Iris pigment epithelial cell (primary cell): ENCODE measurements around the gene TNIK.
"Not testable (repeated sequence)": the region's sequence is repeated elsewhere in the genome, so short reads cannot be mapped to it uniquely, and the experiment has no call there.

Experiments used
- DNase-seq: peaks from one replicate; pipeline ENCODE4 v3.0.0-alpha.2; 2011; ENCODE audit warnings: low read depth

The TNIK gene

DNA sequence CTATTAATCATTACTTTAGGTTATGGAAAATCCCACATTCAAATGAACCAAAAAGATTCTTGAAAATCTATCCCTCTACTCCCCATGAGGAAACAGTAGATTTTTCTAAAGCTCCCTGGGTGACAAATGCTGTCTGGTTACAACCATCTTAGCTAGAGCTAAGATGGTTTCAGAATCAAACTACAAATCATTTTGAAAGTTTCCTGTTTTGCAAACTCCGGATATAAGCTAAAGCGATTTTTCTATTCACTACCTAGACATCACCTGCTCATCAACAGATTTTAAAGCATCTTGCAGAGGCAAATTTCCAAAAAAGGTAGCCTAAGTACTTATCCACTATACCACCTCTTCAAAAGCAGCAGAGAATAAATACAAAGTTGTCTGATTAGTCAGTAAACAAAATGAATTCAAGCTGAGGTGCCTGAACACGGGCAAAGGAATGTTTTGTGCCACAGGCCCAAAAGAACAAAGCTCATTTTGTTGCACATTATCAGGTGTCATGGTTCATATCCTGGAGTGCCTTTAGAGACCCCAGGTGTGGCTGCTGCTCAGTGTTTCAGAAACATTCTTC lies 204.9 kb downstream of the TNIK start:
- DNase-seq: no peak

DNA sequence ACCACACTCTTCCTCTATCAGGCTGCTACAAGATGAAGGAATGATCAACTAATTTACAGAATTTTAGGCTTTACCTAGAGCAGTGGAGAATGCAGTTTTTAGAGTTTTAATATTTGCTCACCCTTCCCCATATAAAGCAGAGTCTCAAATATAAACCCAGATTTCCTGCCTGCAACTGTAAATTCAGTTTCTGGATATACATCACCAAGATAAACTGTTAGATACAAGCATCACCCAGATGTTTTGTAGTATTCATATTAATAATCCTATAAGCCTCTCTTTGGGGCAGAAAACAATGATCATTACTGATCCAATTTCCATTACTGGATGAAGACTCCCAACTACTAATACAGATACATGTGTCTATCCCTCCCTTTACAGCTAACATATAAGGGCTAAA lies 205.9 kb downstream of the TNIK start:
- DNase-seq: no peak

DNA sequence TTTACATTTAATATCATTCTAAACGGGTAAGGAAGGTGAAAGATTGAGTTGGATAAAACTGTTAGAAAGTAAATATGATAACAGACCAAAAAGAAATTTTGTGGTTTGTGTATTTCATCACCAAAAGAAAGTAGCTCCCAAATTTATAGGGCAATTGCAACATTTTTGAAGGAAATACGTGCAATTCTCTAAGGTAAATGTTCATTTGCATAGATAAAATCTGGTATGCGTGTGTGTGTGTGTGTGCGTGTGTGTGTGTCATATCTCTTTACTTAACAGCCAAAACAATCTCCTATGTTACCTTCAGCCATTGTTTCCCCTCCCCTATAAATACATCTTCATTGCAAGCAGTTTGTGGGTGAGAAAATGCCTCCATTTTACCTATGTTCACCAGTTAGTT lies 208.4 kb downstream of the TNIK start:
- DNase-seq: no peak

DNA sequence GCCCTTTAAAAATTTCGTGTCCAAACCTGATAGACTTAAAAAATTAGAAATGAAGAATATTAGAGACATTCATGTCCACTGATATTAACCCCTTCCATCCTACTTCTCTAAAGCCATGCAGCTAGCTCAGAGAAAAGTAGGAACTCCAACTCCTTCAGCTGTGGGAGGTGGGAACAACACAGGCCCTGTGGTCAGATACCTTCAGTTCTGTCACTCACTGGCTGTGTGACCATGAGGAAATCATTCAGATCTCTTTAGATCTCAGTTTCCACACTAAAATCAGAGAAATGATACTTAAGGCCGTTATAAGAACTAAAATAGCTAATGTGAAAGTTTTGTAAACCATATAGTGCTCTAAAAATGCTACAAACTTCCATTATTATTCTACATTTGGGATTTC lies 209.8 kb downstream of the TNIK start:
- no peak for DNase-seq

DNA sequence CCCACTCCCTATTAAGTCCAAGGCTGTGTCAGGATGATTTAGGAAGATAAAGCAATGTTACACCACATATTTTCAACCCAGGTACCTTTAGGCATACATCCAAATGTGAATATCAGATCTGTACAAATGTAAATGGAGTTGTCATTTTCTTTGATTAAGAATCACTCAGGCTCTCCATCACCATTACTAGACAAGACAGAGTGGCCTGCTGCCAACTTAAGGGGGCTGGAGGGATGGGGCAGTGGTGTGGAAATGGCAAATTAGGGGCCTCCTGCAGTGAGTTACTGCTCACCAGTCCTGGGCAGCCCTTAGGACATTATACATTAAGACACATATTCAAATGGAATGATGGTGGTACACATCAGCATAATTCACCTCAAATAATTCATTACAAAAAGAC lies 211.0 kb downstream of the TNIK start:
- DNase-seq: no peak

DNA sequence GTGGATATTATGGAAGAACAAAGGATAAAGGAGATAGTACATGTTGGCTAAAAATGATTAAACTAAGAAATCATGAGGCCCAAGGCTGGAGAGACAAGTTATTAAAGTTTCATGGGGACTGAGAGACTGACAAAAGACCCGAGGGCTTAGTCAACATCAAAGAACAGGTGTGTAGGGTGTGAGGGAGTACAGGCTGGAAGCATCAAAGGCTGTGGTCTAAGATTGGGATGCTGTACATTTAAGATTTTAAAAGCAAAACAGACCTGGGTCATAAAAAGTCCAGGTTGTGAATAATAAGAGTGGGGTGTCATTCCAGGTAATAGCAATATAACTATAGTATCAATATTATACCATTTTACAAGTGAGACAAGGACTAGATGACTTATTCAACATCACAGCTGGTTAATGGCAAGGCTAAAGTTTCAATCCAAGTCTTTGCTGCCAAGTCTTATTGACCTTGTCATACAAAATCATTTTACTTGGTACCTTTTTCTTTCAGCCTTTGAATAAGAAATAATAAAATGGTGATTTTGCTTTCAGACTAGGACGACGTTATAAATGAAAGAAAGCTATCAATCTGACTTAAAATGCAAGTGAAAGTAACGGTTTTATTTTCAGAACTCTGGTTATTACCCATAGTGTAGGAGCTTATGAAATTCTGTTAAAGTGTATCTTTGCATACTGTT lies 211.6 kb downstream of the TNIK start:
- DNase-seq: no peak

DNA sequence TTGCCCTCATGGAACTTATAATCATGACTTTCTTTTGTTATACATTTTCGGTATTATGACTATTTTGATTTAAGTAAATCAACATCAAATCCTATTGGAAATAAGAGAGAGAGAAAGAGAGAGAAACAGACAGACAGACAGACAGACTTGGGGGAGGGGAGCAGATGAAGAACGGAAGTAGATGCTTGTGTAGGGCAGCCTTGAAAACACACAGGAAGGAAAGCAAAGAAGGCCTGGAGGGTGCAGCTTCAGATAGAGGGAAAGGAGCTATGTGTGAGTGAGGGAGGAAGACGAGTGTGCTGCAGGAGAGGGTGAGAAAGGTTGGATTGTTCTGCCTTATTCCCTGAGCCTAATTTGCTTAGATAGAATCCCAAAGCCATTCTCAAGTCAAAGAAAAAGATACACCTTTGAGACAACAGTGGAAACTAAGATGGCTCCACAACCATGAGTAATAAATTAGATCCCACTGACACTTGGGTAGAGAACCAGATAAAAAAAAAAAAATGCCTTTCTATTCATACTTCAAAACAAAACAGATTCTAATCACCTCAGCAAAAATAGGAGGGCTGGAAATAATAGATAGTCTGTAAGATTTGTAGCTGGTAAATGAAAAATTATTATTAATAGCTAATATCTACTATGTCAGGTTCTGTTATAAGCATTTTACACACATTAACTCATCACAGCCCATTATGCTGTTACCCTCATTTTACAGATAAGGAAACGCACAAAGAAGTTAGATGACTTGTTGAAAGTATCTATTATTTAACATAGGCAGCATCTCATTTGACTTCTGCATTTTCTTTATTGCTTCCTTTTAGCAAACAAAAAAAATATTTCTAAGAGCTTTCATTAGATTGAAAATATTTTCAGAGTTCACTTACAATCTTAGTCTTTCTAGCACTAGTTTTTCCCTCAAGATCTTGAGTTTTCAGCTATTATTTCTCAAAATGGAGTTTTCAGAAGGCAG lies 214.1 kb downstream of the TNIK start:
- no peak for DNase-seq

DNA sequence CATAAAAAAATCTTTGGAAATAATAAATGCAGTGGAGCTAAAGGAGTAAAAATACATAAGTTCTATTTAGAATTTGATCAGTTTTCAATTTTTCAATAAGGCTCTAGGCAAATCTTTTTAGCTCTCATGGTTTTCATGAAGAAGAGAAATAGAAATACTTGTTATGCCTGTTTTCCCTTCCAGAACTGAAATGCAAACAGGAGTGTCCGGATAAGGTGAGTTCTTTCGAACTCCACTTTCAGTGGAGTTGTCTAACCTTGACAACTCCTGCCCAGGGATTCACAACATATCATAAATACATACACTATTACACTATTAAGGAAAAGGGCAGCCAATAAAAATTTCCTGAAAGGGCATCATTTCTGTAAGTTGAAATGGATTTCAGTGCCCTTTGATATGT lies 217.3 kb downstream of the TNIK start:
- DNase-seq: no peak

DNA sequence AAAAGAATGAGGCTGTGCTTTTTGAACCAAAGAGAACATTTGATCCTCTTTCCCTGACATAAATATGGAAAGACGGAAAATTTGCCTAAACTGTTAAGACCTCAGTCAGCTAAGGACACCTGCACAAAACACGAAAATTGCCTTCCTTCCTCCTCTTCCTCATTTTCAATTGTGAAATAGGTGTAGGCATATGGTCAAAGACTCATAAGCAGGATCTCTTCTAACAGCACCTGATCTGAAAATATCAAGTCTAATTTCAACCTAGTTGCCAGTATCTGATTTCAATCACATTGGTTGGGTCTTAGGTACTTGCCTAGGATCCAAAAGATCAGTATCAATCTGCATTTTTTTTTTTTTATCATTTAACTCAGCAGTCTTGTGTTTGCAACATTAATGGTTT lies 218.0 kb downstream of the TNIK start:
- DNase-seq: no peak

DNA sequence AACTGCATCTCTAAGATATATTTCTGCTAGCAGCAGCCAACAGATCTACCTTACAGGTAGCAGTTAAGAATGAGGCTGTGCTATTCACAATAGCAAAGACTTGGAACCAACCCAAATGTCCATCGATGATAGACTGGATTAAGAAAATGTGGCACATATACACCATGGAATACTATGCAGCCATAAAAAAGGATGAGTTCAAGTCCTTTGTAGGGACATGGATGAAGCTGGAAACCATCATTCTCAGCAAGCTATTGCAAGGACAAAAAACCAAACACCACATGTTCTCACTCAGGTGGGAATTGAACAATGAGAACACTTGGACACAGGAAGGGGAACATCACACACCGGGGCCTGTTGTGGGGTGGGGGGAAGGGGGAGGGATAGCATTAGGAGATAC lies 218.6 kb downstream of the TNIK start:
- DNase-seq: not testable (repeated sequence)

DNA sequence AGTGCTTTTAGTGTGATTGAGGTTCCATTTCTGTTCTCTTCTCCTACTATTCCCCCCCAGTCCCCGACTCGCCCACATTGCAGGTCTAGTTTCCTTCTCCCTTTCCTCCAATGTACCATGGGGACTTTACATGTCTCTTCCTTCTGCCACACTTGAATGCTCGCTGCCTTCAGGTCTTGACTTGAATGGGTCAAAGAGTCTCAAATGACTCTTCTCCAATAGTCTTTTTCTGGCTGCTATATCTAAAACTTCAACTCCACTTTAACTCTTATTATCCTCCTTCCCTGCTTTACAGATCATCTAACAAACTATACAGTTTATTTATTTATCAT lies 219.7 kb downstream of the TNIK start:
- no peak for DNase-seq

DNA sequence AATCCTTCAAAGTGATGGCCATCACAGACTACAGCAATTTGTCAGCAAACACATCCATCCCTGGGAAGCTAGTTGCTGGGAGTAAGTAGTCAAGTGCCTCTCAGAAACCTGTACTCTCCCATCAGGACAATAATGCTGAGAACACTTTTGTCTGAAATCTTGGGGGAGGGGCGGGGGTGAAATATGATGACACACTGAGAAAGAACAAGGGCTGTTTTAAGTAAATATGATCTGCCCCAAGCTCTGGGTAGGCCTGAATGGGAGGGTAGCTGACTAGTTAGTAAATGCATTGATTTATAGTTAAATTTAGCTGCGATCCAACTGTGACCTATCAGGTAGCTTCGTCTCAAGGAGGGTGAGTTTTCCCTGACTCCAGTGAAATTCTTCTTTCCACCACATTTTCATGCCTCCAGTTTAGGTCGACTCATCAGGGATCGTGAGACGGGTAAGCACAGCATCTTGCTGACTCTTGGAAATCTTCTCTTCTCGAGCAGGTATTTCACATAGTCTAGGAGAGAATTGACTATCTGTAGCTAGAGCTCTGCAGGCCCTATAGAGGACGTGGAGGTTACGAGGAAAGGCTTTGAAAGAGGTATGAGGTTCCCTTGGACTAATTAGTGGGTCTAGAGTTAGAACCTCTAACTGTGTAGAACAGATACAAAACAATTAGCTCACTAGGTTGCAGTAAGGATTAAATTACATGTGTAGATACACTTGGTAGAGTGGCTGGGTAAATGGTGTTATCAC lies 220.3 kb downstream of the TNIK start:
- no peak for DNase-seq

DNA sequence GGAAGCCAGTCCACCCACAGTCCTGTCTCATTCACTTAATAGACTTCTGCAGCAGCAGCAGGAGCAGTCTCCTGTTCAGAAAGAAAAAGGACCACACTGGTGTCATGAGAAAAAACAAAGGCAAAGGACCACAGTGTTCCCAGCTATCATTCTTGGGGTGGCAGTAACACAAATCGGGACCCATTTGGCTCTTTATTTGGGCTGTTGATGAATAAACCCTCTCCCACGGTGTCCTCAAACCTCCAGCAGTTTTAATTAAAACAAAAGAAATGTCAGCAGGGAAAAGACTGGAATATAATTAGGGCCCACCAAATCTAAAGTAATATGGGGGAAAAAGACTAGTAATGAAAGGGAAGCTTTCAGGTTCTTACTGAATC lies 223.2 kb downstream of the TNIK start:
- DNase-seq: no peak

DNA sequence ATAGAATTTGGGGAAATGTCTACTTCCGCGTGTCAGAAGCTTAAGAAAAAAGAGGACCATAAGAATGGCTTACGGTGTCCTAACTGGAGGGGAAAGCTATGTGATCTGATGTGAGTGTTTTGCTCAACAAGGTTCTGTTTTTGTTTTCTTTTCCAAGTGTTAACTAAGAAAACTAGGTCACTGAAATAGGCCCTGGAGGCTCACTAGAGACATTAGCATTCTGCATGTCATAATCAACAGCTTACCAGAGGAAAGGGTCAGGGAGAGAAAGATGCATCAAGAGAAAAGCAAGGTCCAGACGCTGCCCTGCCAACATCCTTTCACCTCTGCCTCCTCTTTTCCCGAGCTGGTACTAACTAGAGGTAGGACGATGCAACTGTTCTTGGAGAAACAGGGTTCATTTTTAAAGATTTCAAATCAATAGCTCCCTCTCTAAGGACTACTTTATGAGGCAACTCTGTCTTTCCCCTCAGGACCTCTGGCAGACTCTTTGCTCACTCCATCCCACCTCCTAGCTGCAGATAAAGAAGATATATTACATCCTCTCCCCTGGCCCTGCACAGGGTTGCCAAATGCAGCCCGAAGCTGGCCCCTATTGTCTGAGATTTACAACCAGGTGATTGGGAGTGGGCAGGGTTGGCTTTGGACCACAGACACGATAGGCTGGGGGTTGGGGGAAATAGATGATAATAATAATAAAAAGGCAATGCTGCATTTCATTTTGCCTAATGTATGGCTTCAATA lies 223.8 kb downstream of the TNIK start:
- no peak for DNase-seq

DNA sequence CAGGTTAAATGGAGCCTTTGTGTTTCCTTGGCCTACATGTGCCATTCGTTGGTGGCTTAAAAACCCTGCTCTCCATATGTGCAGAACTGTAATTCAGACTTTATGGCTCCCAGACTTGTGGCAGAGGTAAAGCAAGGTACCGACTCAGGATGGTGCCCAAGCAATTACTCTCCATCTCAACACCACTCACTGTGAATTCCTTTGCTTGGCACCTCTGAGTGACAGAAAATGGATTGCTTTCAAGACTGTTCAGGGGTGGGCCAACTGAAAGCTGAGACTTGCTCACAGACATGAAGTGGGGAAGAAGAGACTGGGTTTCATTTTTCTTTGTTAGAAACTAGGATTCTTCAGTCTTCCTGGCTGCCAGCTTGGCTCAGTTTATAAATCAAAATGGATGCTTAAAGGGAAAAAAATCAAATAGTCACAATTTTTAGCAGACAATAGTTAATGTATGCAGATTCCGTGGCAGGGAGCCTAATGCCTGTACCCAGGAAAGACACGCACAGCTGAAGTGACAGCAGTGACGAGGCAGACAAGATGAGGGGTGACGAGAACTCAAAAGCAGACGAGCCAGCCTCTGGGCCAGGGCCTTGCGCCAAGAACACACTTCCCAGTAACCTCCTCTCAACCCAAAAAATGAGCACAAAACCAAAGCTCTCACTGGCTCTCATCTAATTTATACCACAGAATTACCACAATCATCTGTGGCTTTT lies 225.8 kb downstream of the TNIK start:
- no peak for DNase-seq

DNA sequence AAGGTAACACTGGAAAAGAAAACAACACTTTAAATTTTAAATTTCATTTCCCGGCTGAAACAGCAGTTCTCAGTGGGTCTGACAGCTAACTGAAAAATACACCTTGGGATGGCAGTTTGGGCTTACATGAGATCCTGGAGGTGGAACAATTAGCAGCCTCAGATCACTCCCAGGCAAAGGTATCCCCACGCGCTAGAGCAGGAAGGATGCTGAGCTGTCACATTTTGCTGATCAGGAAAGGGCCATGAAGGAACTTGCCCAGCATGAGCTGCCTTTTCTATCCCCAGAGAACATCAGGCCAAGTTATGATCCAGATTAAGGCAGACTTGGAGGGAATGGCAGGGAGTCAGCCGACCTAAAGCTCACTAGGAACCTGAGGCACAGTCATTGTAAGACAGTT lies 228.8 kb downstream of the TNIK start:
- DNase-seq: no peak

DNA sequence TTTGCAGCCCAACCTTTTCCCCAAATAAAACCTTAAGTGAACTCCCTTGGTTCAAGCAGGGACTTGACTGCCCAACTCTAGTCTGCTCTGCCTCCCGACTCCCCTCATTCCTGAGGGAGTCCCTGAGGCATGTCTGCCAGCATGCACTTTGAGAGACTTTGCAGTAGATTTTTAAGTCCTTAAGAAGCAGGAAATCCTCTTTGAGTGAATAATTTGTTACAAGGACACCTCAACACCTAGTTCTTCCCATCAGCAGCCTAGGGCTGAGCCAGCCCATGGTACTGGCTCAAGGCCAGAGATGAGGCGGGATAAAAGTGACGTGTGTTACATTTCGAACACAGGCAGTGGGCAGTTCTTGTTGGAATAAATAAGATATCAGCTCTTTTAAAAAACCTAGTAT lies 229.3 kb downstream of the TNIK start:
- peak; percentile 25 for DNase-seq

DNA sequence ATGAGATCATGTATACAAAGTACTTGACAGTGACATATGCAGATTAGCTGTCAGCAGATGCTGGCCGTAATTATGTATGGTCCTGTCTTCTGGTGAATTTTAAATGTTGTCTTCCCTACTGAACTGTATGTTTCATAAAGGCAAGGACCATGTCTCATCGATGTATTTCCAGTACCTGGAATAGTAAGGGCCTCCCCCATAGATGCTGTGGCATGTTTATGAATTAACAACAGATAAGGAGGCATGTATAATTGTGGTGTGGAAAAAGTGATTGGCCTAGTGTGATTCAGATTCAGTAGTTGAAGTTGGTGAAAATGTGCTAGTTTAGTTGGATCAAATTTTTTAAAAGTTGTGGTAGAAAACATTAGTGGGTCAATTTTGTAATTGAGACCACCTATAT lies 231.0 kb downstream of the TNIK start:
- no peak for DNase-seq

DNA sequence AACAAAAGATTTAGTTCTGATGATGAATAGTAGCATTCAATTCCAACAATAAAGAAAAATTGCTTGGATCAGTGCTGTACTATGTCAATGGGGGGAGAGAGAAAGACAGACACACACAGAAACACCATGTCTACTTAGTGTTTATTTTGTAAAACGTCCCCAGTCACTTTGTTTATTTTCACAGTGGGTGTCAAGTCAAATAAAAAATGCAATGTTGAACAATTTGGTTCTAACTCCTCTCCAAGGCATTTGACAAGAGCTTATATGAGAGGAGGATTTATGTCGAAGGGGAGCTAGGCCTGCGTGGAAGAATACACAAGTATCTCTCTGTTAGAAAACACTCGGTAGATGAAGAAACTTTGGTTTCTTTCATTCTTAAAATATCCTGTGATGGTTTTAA lies 232.0 kb downstream of the TNIK start:
- DNase-seq: no peak

DNA sequence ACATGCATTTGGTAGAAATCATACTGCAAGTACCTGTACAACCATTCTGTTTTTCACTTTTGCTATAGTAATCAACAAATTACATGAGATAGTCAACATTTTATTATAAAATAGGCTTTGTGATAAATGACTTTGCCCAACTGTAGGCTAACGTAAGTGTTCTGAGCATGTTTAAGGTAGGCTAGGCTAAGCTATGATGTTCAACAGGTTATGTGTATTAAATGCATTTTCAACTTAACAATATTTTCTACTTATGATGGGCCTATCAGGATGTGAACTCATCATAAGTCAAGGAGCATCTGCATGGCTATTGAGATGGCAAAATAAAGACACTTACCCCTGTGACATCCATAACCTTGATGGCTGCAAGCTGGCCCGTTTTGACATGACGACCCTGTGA lies 232.4 kb downstream of the TNIK start:
- DNase-seq: no peak

DNA sequence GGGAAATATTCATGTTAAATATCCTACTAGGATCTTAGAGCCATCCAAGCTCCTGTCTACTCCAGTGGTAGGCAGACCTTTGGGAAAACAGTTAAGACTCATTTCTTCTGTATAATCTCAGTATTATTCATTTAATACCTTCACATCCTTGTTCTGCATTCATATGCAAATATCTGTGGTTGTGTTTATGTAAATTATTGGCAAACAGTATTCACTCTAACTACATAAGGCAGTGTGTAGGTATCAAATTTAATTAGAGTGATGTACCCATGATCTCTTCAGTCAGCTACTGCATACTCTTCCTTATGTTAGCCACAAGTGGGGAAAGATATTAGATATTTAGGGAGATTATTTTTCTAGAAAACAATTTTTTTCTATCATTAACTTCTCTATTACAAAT lies 232.8 kb downstream of the TNIK start:
- DNase-seq: no peak
